Stimulated activated naive CD8-positive, alpha-beta T cell treated with anti-CD3 and anti-CD28 coated beads, Interleukin-15, Interleukin-2, amounts not matched to agents 100 U/mL and 50 U/mL, for 24 hours (primary cell): Measurements from ENCODE around the gene RPL29.

ENCODE experiments used
- ATAC-seq: fragments of 150-1000 bp; cut with Tn5 transposase; one replicate; pipeline ENCODE4 v1.10.0; 2021
- DNase-seq: peaks from one replicate; pipeline ENCODE4 v3.0.0; 2021

Gene RPL29

GRCh38 chr3:51945031-51945840, 50.5 kb downstream of the RPL29 start:
- DNase-seq (no peak), ATAC-seq (no peak)

DNA sequence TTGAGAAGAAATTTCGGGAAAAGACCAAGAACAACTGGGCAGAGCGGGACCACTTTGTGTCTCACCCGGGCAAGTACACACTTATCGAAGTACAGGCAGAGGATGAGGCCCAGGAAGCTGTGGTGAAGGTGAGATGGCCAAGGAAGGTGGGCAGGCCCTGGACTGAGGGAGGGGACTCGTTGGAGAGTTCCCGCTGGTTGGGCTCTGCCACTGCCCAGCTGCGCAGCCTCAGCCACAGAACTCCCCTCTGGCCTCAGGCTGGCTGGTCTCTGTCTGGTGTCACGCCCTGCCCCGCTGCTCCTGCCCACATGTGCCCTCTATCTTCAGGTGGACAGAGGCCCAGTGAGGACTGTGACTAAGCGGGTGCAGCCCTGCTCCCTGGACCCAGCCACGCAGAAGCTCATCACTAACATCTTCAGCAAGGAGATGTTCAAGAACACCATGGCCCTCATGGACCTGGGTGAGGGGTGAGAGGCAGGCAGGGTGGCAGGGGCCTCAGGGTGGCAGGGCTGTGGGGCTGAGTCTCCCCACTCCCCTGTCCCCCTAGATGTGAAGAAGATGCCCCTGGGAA, 51.2 kb downstream of the RPL29 start:
- no peak for ATAC-seq
- no peak for DNase-seq
